Frontal cortex (tissue), 4 donors: ENCODE data around the gene SMARCA1. TPM values are rescaled to one million over a fixed set of nuclear protein-coding genes. Genes with fewer than 3 reads are reported as not detected.

Experiments
- DNase-seq, 2 donors: peaks; one replicate each; pipeline ENCODE4 v3.0.0; 2012; ENCODE audit warnings: low spot score in 2 of 2
- FAIRE-seq: peaks from 2 replicates; lab custom pipeline; 2012; peaks lifted over from hg19 to GRCh38; lab: Jason Lieb, UNC
- total RNA-seq: library from RNA; depleted of rRNA; stranded (reverse); fragments of >200 nt; gene quantifications from one replicate; pipeline ENCODE4 v1.2.3, GENCODE V29; 2014
- donor health status: control.
- donor health status: control.
- donor health status: control.

SMARCA1 gene
- total RNA-seq, 1 donor from 2014 or later: 75.0 TPM

- no peak for DNase-seq
- FAIRE-seq: no peak
These were observed 7.1 kb upstream of the SMARCA1 start for GRCh38 chrX:129530410-129530809.

- DNase-seq (no peak), FAIRE-seq (no peak)
These were observed 6.5 kb upstream of the SMARCA1 start for GRCh38 chrX:129529685-129530281.

GRCh38 chrX:129525896-129526295 is 2.6 kb upstream of the SMARCA1 start:
- FAIRE-seq: no peak
- no peak for DNase-seq

GRCh38 chrX:129525162-129525561 is 1.9 kb upstream of the SMARCA1 start:
- FAIRE-seq (no peak), DNase-seq (no peak)

GRCh38 chrX:129524250-129524850 is 1.1 kb upstream of the SMARCA1 start:
- DNase-seq (no peak), FAIRE-seq (no peak)

- no peak for FAIRE-seq
- peak; percentile 28 to 57 for DNase-seq
These were observed 859 bp downstream of the SMARCA1 start for GRCh38 chrX:129522184-129523078.

GRCh38 chrX:129520151-129520550 is 3.1 kb downstream of the SMARCA1 start:
- DNase-seq (no peak), FAIRE-seq (no peak)

- DNase-seq (no peak), FAIRE-seq (no peak)
These were observed 6.9 kb downstream of the SMARCA1 start for GRCh38 chrX:129516402-129516801.

GRCh38 chrX:129512409-129512808 is 10.9 kb downstream of the SMARCA1 start:
- FAIRE-seq (peak; percentile 8), DNase-seq (no peak)

- no peak for FAIRE-seq
These were observed 11.6 kb downstream of the SMARCA1 start for GRCh38 chrX:129511689-129512088.

GRCh38 chrX:129510331-129510730 is 13.0 kb downstream of the SMARCA1 start:
- FAIRE-seq (no peak), DNase-seq (no peak)

More at GRCh38 chrX:129511689-129512088, 11.6 kb downstream of the SMARCA1 start:
- DNase-seq: no peak

- DNase-seq (no peak), FAIRE-seq (no peak)
These were observed 26.0 kb downstream of the SMARCA1 start for GRCh38 chrX:129497146-129497843.

GRCh38 chrX:129496625-129497024 is 26.7 kb downstream of the SMARCA1 start:
- DNase-seq (no peak), FAIRE-seq (no peak)

- FAIRE-seq (no peak), DNase-seq (no peak)
These were observed 27.4 kb downstream of the SMARCA1 start for GRCh38 chrX:129495900-129496299.

- FAIRE-seq (no peak), DNase-seq (no peak)
These were observed 28.4 kb downstream of the SMARCA1 start for GRCh38 chrX:129494887-129495286.

GRCh38 chrX:129493643-129494042 is 29.6 kb downstream of the SMARCA1 start:
- no peak for DNase-seq
- no peak for FAIRE-seq

GRCh38 chrX:129490330-129490729 is 33.0 kb downstream of the SMARCA1 start:
- no peak for FAIRE-seq
- DNase-seq: no peak

- FAIRE-seq: no peak
- no peak for DNase-seq
These were observed 34.9 kb downstream of the SMARCA1 start for GRCh38 chrX:129488359-129488758.

GRCh38 chrX:129480889-129481288 is 42.4 kb downstream of the SMARCA1 start:
- DNase-seq (no peak), FAIRE-seq (no peak)

GRCh38 chrX:129478516-129478915 is 44.8 kb downstream of the SMARCA1 start:
- DNase-seq: no peak

More at GRCh38 chrX:129478516-129478915, 44.8 kb downstream of the SMARCA1 start:
- no peak for FAIRE-seq
